HepG2 (cell line): ENCODE data around the gene KLF16. TPM values are rescaled to one million over a fixed set of nuclear protein-coding genes. Genes with fewer than 3 reads are reported as not detected.

Source experiments
- ATF1 ChIP-seq: IDR thresholded peaks from 2 replicates; pipeline ENCODE4 v1.6.1; 2016; ENCODE audit warnings: mild to moderate bottlenecking, control low read depth
- FOXK2 ChIP-seq: fragments of 450-650 bp; IDR thresholded peaks from 2 replicates; pipeline ENCODE4 v1.6.1; 2016
- GFI1 ChIP-seq: sonication (generic); formaldehyde crosslinking; IDR thresholded peaks from 2 replicates; pipeline ENCODE4 v1.5.0; 2020; ENCODE audit warnings: missing genetic modification reagents, mild to moderate bottlenecking, borderline replicate concordance
- GZF1 ChIP-seq: sonication (generic); formaldehyde crosslinking; IDR thresholded peaks from 2 replicates; pipeline ENCODE4 v1.5.1; 2020; ENCODE audit warnings: mild to moderate bottlenecking, missing genetic modification reagents
- KDM6A ChIP-seq: IDR thresholded peaks from 2 replicates; pipeline ENCODE4 v1.6.1; 2016; ENCODE audit warnings: low read depth
- PAF1 ChIP-seq: IDR thresholded peaks from 2 replicates; pipeline ENCODE4 v1.6.1; 2016; ENCODE audit warnings: missing genetic modification reagents, missing compliant biosample characterization
- PRMT3 ChIP-seq: sonication (generic); formaldehyde crosslinking; IDR thresholded peaks from 2 replicates; pipeline ENCODE4 v1.8.1; 2022; ENCODE audit warnings: low read depth, mild to moderate bottlenecking, moderate library complexity, missing genetic modification reagents, borderline replicate concordance
- RBM22 ChIP-seq: fragments of 200-400 bp; formaldehyde crosslinking; optimal IDR thresholded peaks from 2 replicates; pipeline ENCODE3; 2017; ENCODE audit warnings: mild to moderate bottlenecking, low read length, moderate library complexity
- SALL1 ChIP-seq: sonication (generic); formaldehyde crosslinking; IDR thresholded peaks from 2 replicates; pipeline ENCODE4 v1.8.0; 2022; ENCODE audit warnings: mild to moderate bottlenecking, missing genetic modification reagents
- ZFP82 ChIP-seq: sonication (generic); formaldehyde crosslinking; IDR thresholded peaks from 2 replicates; pipeline ENCODE4 v1.5.1; 2020; ENCODE audit warnings: mild to moderate bottlenecking, missing genetic modification reagents, borderline replicate concordance
- ZNF136 ChIP-seq: sonication (generic); formaldehyde crosslinking; IDR thresholded peaks from 2 replicates; pipeline ENCODE4 v1.8.1; 2022; ENCODE audit warnings: low read depth, mild to moderate bottlenecking, moderate library complexity, missing genetic modification reagents
- ZNF224 ChIP-seq: sonication (generic); formaldehyde crosslinking; IDR thresholded peaks from 2 replicates; pipeline ENCODE4 v1.5.0; 2020; ENCODE audit warnings: mild to moderate bottlenecking, missing genetic modification reagents
- ZNF329 ChIP-seq: sonication (generic); formaldehyde crosslinking; IDR thresholded peaks from 2 replicates; pipeline ENCODE4 v1.9.0; 2021; ENCODE audit warnings: low read depth, mild to moderate bottlenecking, missing genetic modification reagents
- ZNF333 ChIP-seq: sonication (generic); formaldehyde crosslinking; IDR thresholded peaks from 2 replicates; pipeline ENCODE4 v1.4.0; 2020; ENCODE audit warnings: mild to moderate bottlenecking, missing genetic modification reagents, borderline replicate concordance
- ZNF33B ChIP-seq: sonication (generic); formaldehyde crosslinking; IDR thresholded peaks from 2 replicates; pipeline ENCODE4 v1.5.1; 2020; ENCODE audit warnings: mild to moderate bottlenecking, missing genetic modification reagents
- ZNF761 ChIP-seq: sonication (generic); formaldehyde crosslinking; conservative IDR thresholded peaks from 2 replicates; pipeline ENCODE4 v1.4.0; 2020; ENCODE audit warnings: mild to moderate bottlenecking, missing genetic modification reagents
- ZNF781 ChIP-seq: sonication (generic); formaldehyde crosslinking; IDR thresholded peaks from 2 replicates; pipeline ENCODE4 v1.5.1; 2020; ENCODE audit warnings: borderline replicate concordance, mild to moderate bottlenecking, missing genetic modification reagents; ENCODE audit errors: not compliant biosample characterization
- ZSCAN12 ChIP-seq: sonication (generic); formaldehyde crosslinking; IDR thresholded peaks from 2 replicates; pipeline ENCODE4 v1.9.0; 2021; ENCODE audit warnings: mild to moderate bottlenecking, missing genetic modification reagents
- polyA plus RNA-seq, 8 experiments: library from polyadenylated mRNA; depleted of rRNA in 3 of 8; stranded (reverse) in 7 of 8; unstranded in 1 of 8; fragments of >200 nt; fragmentation: Illumina TruSeq in 4 of 8; extraction: Trizol in 4 of 8; gene quantifications; 2 replicates each; pipeline versions ENCODE4 v1.2.1 to v1.2.3, GENCODE V29; 2011 to 2016; ENCODE audit warnings: low read depth in 4 of 8, missing spikeins in 1 of 8, mixed read lengths in 1 of 8; ENCODE audit not compliant: insufficient read depth in 1 of 8
- total RNA-seq, 5 experiments: library from RNA; depleted of rRNA; stranded (reverse); fragments of >200 nt; fragmentation: Illumina TruSeq; extraction: Trizol; gene quantifications; 2 replicates each; pipeline ENCODE4 v1.2.3, GENCODE V29; 2016; ENCODE audit warnings: low read depth in 1 of 5
- TF ChIP-seq, protein P1 (sequence below): sonication (generic); formaldehyde crosslinking; IDR thresholded peaks from 2 replicates; pipeline ENCODE4 v1.5.1; 2020; ENCODE audit warnings: mild to moderate bottlenecking, moderate library complexity, missing genetic modification reagents
- TF ChIP-seq, protein P2 (sequence below): sonication (generic); formaldehyde crosslinking; conservative IDR thresholded peaks from 2 replicates; pipeline ENCODE4 v1.8.0; 2022; ENCODE audit warnings: mild to moderate bottlenecking, moderate library complexity, missing genetic modification reagents
- TF ChIP-seq, protein P3 (sequence below): sonication (generic); formaldehyde crosslinking; IDR thresholded peaks from 2 replicates; pipeline ENCODE4 v1.8.0; 2022; ENCODE audit warnings: missing genetic modification reagents, mild to moderate bottlenecking, moderate library complexity, borderline replicate concordance

Gene KLF16
- total and polyA plus RNA-seq, 2 of the 13 experiments (the other 11 are each of a cell fraction or from before 2014, with no cell fraction given), result 3.5 to 6.7 TPM

DNA sequence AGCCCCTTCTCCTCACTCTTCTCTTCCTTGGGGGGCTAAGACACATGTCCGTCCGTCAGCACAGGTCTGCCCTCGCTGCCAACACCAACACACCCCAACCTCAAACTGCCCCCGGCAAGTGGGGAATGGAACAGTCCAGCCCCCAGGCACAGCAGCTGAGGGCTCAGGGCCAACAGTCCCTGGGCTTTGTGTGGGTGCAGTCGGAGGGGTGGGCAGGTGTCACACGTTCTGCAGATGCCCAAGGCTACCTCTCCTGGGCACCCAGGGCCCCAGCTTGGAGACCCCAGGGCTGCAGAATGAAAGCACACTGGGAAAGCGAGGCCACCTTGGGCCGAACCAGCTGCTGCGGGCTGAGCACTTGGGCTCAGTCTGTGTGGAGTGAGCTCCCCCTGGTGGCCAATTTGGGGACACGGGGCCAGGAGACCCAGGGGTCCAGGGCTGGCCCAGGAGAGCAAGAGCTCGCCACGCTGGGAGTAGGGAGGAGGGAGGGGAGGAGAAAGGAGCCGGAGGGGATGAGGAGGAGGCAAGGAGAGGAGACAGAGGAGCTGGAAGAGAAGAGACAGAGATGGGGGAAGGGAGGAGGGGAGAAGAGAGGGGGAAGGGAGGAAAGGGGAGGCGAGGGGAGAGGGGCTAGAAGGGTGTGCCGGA is 37.3 kb downstream of the KLF16 start (continued):
- TF ChIP-seq ZFP82 (CRISPR knock-in tag) (no peak), ZNF333 (CRISPR knock-in tag) (no peak), KDM6A (no peak), FOXK2 (no peak), RBM22 (peak; percentile 38), GZF1 (no peak), ZNF329 (CRISPR knock-in tag) (no peak), ZNF761 (CRISPR knock-in tag) (no peak), SALL1 (CRISPR knock-in tag) (peak; percentile 25; the same call in 1 of the 2 replicates), GFI1 (no peak), PAF1 (no peak), ATF1 (no peak), ZNF224 (no peak), PRMT3 (no peak), ZNF33B (no peak), ZNF136 (CRISPR knock-in tag) (no peak), ZSCAN12 (no peak), ZNF781 (CRISPR knock-in tag) (no peak)
- TF ChIP-seq, protein P1, sequence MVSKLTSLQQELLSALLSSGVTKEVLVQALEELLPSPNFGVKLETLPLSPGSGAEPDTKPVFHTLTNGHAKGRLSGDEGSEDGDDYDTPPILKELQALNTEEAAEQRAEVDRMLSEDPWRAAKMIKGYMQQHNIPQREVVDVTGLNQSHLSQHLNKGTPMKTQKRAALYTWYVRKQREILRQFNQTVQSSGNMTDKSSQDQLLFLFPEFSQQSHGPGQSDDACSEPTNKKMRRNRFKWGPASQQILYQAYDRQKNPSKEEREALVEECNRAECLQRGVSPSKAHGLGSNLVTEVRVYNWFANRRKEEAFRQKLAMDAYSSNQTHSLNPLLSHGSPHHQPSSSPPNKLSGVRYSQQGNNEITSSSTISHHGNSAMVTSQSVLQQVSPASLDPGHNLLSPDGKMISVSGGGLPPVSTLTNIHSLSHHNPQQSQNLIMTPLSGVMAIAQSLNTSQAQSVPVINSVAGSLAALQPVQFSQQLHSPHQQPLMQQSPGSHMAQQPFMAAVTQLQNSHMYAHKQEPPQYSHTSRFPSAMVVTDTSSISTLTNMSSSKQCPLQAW (CRISPR knock-in tag), result peak; percentile 30; the same call in 1 of the 2 replicates
- TF ChIP-seq, protein P2, sequence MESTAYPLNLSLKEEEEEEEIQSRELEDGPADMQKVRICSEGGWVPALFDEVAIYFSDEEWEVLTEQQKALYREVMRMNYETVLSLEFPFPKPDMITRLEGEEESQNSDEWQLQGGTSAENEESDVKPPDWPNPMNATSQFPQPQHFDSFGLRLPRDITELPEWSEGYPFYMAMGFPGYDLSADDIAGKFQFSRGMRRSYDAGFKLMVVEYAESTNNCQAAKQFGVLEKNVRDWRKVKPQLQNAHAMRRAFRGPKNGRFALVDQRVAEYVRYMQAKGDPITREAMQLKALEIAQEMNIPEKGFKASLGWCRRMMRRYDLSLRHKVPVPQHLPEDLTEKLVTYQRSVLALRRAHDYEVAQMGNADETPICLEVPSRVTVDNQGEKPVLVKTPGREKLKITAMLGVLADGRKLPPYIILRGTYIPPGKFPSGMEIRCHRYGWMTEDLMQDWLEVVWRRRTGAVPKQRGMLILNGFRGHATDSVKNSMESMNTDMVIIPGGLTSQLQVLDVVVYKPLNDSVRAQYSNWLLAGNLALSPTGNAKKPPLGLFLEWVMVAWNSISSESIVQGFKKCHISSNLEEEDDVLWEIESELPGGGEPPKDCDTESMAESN (CRISPR knock-in tag), result 0 out of 2 replicates have a peak, but pooled peaks have one; percentile 36
- TF ChIP-seq, protein P3, sequence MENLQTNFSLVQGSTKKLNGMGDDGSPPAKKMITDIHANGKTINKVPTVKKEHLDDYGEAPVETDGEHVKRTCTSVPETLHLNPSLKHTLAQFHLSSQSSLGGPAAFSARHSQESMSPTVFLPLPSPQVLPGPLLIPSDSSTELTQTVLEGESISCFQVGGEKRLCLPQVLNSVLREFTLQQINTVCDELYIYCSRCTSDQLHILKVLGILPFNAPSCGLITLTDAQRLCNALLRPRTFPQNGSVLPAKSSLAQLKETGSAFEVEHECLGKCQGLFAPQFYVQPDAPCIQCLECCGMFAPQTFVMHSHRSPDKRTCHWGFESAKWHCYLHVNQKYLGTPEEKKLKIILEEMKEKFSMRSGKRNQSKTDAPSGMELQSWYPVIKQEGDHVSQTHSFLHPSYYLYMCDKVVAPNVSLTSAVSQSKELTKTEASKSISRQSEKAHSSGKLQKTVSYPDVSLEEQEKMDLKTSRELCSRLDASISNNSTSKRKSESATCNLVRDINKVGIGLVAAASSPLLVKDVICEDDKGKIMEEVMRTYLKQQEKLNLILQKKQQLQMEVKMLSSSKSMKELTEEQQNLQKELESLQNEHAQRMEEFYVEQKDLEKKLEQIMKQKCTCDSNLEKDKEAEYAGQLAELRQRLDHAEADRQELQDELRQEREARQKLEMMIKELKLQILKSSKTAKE (CRISPR knock-in tag), result no peak
